OCI-LY1 (cell line): ENCODE results near the gene PCIF1.
"Not testable (repeated sequence)": the region's sequence is repeated elsewhere in the genome, so short reads cannot be mapped to it uniquely, and the experiment has no call there.

Experiments used
- EZH2 ChIP-seq: fragments of 200-600 bp; sonication (generic), shearing (Covaris generic); IDR thresholded peaks from 2 replicates; pipeline ENCODE4 v1.8.0; 2017; ENCODE audit warnings: borderline replicate concordance, mixed run types, mild to moderate bottlenecking, antibody characterized with exemption, low read length, moderate library complexity, mixed read lengths
- TF ChIP-seq, protein P1 (sequence below): fragments of 200-600 bp; sonication (generic), shearing (Covaris generic); IDR thresholded peaks from 2 replicates; pipeline ENCODE4 v1.5.1; 2017; ENCODE audit warnings: mild to moderate bottlenecking, antibody characterized with exemption, low read length, moderate library complexity, mixed read lengths

DNA sequence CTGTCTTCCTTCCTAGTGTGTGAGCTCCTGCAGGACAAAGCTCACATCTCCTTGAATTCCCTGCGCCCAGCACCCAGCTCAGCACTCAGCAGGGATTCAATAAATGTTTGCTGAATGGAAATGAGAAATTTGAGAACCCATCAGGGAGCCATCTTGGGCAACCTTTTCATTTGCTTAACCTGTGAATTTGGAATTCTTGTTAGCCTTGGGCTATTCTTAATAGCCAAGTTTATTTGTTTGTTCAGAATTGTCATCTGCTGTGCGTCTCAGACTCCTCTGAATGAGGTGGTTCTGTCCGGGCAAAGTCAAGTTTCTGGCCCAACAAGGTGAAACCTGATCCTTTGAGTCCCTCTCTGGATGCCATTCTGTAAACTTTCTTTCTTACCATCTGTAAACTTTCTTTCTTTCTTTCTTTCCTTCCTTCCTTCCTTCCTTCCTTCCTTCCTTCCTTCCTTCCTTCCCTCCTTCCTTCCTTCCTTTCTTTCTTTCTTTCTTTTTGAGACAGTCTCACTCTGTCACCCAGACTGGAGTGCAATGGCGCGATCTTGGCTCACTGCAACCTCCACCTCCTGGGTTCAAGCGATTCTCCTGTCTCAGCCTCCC is 61.1 kb downstream of the PCIF1 start:
- TF ChIP-seq, protein P1, sequence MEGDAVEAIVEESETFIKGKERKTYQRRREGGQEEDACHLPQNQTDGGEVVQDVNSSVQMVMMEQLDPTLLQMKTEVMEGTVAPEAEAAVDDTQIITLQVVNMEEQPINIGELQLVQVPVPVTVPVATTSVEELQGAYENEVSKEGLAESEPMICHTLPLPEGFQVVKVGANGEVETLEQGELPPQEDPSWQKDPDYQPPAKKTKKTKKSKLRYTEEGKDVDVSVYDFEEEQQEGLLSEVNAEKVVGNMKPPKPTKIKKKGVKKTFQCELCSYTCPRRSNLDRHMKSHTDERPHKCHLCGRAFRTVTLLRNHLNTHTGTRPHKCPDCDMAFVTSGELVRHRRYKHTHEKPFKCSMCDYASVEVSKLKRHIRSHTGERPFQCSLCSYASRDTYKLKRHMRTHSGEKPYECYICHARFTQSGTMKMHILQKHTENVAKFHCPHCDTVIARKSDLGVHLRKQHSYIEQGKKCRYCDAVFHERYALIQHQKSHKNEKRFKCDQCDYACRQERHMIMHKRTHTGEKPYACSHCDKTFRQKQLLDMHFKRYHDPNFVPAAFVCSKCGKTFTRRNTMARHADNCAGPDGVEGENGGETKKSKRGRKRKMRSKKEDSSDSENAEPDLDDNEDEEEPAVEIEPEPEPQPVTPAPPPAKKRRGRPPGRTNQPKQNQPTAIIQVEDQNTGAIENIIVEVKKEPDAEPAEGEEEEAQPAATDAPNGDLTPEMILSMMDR: not testable (repeated sequence)
- TF ChIP-seq EZH2: not testable (repeated sequence)
